ENCODE results near the gene SMARCA2.

The SMARCA2 gene

DNA sequence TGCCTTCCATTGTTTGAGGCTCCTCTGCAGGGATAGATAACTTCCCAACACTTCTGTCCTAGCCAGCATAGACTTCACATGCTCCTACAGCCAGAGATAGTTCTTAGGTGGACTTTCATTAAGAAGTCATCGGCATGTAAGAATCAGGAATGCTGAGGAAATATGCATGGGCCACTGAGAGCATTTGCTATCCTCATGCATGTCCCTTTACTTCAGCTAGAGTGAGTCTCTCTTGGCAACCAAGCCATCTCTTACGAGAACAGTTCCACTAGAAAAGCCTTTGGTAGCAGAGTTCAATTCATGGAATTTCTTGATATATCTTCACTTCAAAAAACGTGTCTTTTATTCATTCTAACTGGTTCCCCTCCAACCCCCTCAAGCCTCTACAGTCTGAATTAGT lies 202.4 kb downstream of the SMARCA2 start:
- no peaks in the 10 kb centered on the region for H3K9me3 Mint-ChIP-seq
- no peak overlapping the region for H3K4me3 Mint-ChIP-seq
- no peaks in the 10 kb centered on the region for H3K4me1 Mint-ChIP-seq (ENCODE audit: low read depth)
- no peaks in the 10 kb centered on the region for H3K36me3 Mint-ChIP-seq (ENCODE audit: low read depth)
- H3K27ac Mint-ChIP-seq, result no peak overlapping the region
- no peaks in the 10 kb centered on the region for H3K27me3 Mint-ChIP-seq (ENCODE audit: low read depth)

DNA sequence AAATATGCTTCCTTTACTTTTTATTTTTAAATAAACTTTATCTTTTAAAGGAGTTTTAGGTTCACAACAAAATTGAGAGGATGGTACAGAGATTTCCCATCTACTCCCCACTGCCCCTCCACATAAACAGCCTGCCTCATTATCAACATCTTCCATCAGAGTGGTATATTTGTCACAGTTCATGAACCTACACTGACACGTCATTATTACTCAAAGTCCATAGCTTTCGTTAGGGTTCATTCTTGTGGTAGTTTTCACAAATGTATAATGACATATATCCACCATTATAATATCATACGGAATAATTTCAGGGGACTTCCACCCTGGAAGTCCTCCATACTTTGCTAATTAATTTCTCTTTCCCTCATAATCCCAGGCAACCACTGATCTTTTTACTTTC lies 204.9 kb downstream of the SMARCA2 start:
- Mint-ChIP-seq H3K4me3 (no peak overlapping the region), H3K27me3 (ENCODE audit: low read depth) (no peaks in the 10 kb centered on the region), H3K4me1 (ENCODE audit: low read depth) (no peaks in the 10 kb centered on the region), H3K9me3 (no peaks in the 10 kb centered on the region), H3K36me3 (ENCODE audit: low read depth) (no peaks in the 10 kb centered on the region), H3K27ac (no peak overlapping the region)

GRCh38 chr9:2227144-2227867 lies 212.2 kb downstream of the SMARCA2 start:
- Mint-ChIP-seq H3K4me3 (no peak overlapping the region), H3K4me1 (ENCODE audit: low read depth) (peaks cover 2% of the 10 kb centered on the region), H3K27me3 (ENCODE audit: low read depth) (no peaks in the 10 kb centered on the region), H3K9me3 (no peaks in the 10 kb centered on the region), H3K27ac (no peak overlapping the region), H3K36me3 (ENCODE audit: low read depth) (no peaks in the 10 kb centered on the region)

- Mint-ChIP-seq H3K27me3 (ENCODE audit: low read depth) (no peaks in the 10 kb centered on the region), H3K9me3 (no peaks in the 10 kb centered on the region), H3K27ac (no peak overlapping the region), H3K4me1 (ENCODE audit: low read depth) (peaks cover 2% of the 10 kb centered on the region), H3K4me3 (no peak overlapping the region), H3K36me3 (ENCODE audit: low read depth) (no peaks in the 10 kb centered on the region)
These were observed 213.0 kb downstream of the SMARCA2 start for GRCh38 chr9:2228132-2228531.

DNA sequence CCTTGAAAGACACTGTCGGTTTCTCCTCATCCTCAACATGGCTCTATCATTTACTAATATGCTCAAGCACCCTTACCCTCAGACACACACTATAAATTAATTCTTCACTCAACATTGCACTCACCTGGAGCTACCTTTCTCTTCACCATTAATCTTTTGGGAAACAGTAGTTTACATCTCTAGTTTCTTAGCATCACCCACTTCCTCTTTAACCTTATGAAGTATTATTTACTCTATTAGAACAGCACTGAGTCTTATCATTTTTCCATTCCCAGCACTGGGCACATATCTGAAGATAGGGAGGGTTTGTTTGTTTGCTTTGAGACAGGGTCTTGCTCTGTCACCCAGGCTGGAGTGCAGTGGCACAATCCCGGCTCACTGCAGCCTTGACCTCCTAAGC lies 213.5 kb downstream of the SMARCA2 start:
- H3K36me3 Mint-ChIP-seq (ENCODE audit: low read depth), result no peaks in the 10 kb centered on the region
- H3K27ac Mint-ChIP-seq, result no peak overlapping the region
- H3K27me3 Mint-ChIP-seq (ENCODE audit: low read depth), result peaks cover 3% of the 10 kb centered on the region
- no peak overlapping the region for H3K4me3 Mint-ChIP-seq
- H3K4me1 Mint-ChIP-seq (ENCODE audit: low read depth), result peaks cover 2% of the 10 kb centered on the region
- no peaks in the 10 kb centered on the region for H3K9me3 Mint-ChIP-seq

DNA sequence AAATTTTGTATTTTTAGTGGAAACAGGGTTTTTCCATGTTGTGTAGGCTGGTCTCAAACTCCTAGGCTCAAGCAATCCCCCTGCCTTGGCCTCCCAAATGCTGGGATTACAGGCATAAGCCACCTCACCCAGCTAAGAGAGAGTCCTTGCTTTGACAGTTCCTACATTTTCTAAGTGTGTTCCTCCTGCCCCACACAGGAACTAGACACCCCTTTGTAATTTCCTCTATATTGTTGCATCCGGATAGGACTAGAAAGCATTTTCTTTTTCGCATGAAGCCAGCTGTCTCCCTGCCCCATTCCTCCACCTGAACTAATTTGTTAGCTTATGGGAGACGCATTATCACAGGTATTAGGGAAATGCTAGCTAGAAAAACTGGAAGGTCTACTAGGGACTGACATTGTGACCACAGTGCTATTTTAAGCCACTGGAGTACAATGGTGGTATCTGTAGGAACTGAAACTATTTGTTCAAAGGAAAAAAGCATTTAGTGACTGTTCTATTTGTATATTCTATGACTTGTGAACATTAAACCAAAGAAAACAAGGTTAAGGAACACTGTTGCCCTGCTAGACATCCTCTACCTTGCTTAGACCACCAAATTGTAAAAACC lies 214.1 kb downstream of the SMARCA2 start:
- H3K9me3 Mint-ChIP-seq, result no peaks in the 10 kb centered on the region
- H3K4me3 Mint-ChIP-seq, result no peak overlapping the region
- peaks cover 2% of the 10 kb centered on the region for H3K4me1 Mint-ChIP-seq (ENCODE audit: low read depth)
- peaks cover 4% of the 10 kb centered on the region for H3K27me3 Mint-ChIP-seq (ENCODE audit: low read depth)
- no peaks in the 10 kb centered on the region for H3K36me3 Mint-ChIP-seq (ENCODE audit: low read depth)
- no peak overlapping the region for H3K27ac Mint-ChIP-seq

DNA sequence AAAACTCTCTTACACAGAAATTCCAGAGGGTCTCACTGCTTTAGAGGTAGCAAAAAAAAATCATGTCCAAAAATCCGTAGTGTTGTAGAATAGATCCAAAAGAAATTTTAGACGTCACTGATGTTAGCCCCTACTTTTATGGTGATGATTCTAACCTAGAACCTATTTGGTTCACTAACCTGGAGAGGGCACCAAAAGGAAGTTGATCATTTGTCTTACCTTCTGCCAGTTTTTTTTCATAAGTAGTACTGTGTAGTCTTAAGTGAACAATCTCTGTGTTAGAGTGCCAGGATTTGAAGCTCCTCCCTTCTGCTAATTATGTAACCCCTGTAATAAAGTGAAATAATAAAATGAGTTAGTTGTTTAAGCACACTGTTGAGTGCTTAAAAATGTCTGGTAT lies 215.2 kb downstream of the SMARCA2 start:
- H3K36me3 Mint-ChIP-seq (ENCODE audit: low read depth), result no peaks in the 10 kb centered on the region
- H3K4me3 Mint-ChIP-seq, result no peak overlapping the region
- no peaks in the 10 kb centered on the region for H3K9me3 Mint-ChIP-seq
- H3K4me1 Mint-ChIP-seq (ENCODE audit: low read depth), result peaks cover 2% of the 10 kb centered on the region
- H3K27me3 Mint-ChIP-seq (ENCODE audit: low read depth), result peaks cover 4% of the 10 kb centered on the region
- H3K27ac Mint-ChIP-seq, result no peak overlapping the region

DNA sequence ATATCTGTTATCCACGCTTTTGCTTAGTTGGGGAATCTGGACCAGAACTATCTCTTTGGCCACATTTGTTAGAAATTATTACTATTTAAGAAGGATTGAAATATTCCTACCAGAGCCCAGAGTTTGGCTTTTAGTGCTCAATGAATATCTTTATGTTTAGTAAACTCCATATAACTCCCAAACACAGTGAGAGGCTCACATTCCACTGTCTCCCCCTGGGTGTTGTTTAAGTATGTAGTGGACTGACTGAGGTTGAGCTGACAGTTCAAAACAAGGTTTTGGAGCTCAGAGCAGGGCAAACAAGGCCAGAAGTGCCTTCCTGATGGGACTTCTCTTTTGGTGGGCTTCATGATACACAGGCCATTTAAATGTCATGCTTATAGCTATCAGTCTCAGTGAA lies 216.0 kb downstream of the SMARCA2 start:
- Mint-ChIP-seq H3K9me3 (no peaks in the 10 kb centered on the region), H3K27ac (no peak overlapping the region), H3K4me1 (ENCODE audit: low read depth) (peaks cover 2% of the 10 kb centered on the region), H3K36me3 (ENCODE audit: low read depth) (no peaks in the 10 kb centered on the region), H3K4me3 (no peak overlapping the region), H3K27me3 (ENCODE audit: low read depth) (peaks cover 4% of the 10 kb centered on the region)

DNA sequence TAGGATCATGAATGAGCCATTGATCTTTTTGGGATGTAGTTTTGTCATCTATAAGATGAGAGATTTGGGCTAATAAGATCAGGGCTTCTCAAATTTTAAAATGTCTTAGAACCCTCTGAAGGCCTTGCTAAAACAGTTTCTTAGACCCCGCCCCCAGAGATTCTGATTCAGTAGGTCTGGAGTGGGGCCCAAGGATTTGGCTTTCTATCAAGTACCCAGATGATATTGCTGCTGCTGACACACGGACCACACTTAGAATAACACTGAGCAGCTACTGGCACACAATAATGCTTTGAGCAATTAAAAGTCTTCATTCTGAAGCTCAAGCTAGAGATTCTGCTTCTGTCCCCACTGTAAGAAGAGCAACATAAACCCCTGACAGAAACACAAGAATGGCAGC lies 216.7 kb downstream of the SMARCA2 start:
- Mint-ChIP-seq H3K4me3 (no peak overlapping the region), H3K4me1 (ENCODE audit: low read depth) (peaks cover 2% of the 10 kb centered on the region), H3K27ac (no peak overlapping the region), H3K36me3 (ENCODE audit: low read depth) (no peaks in the 10 kb centered on the region), H3K9me3 (no peaks in the 10 kb centered on the region), H3K27me3 (ENCODE audit: low read depth) (peaks cover 4% of the 10 kb centered on the region)

- peaks cover 5% of the 10 kb centered on the region for H3K27me3 Mint-ChIP-seq (ENCODE audit: low read depth)
- H3K4me3 Mint-ChIP-seq, result no peak overlapping the region
- no peaks in the 10 kb centered on the region for H3K36me3 Mint-ChIP-seq (ENCODE audit: low read depth)
- no peak overlapping the region for H3K27ac Mint-ChIP-seq
- H3K4me1 Mint-ChIP-seq (ENCODE audit: low read depth), result peaks cover 2% of the 10 kb centered on the region
- H3K9me3 Mint-ChIP-seq, result no peaks in the 10 kb centered on the region
These were observed 218.1 kb downstream of the SMARCA2 start for GRCh38 chr9:2233274-2233673.

DNA sequence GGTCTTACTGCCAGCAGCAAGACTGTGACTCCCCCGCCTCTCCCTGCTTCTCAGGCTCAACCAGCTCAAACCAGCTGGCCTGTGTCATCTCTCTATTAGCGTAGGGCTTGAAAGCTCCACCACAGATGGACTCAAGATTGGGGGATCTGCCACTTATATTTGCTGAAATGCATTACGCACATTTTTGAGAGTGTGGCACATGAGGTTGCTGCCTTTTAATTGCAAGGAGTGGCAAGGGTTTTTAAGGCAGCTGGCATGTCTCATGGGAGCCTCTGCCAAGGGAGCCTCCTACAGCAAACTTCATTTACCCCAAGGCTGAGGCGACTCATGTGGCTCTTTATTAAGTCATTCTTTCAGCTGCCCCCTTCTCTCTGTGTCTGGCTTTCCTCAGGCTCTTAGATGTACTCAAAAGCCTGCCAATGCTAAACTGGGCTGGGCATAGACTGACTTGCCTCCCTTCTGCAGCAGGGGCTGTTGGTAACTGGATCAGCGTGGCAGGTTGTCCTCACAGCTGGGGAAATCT lies 219.3 kb downstream of the SMARCA2 start:
- Mint-ChIP-seq H3K9me3 (no peaks in the 10 kb centered on the region), H3K4me1 (ENCODE audit: low read depth) (no peaks in the 10 kb centered on the region), H3K27me3 (ENCODE audit: low read depth) (peaks cover 12% of the 10 kb centered on the region), H3K36me3 (ENCODE audit: low read depth) (no peaks in the 10 kb centered on the region), H3K27ac (no peak overlapping the region), H3K4me3 (no peak overlapping the region)

DNA sequence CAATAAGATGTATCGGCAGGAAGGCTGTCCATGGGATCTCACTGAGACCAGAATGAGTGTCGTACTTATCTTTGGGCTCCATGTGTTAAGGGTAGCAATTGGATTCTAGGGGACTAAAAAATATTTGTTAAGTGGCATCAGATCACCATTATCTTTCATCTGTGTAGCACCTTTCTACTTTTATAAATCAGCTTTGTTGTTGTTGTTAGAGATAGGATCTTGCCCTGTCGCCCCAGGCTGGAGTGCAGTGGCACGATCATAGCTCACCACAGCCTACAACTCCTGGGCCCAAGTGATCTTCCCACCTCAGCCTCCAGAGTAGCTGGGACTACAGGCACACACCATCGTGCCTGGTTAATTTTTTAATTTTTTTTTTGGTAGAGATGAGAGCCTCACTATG lies 220.5 kb downstream of the SMARCA2 start:
- no peak overlapping the region for H3K4me3 Mint-ChIP-seq
- H3K4me1 Mint-ChIP-seq (ENCODE audit: low read depth), result no peaks in the 10 kb centered on the region
- peaks cover 12% of the 10 kb centered on the region for H3K27me3 Mint-ChIP-seq (ENCODE audit: low read depth)
- no peaks in the 10 kb centered on the region for H3K36me3 Mint-ChIP-seq (ENCODE audit: low read depth)
- no peak overlapping the region for H3K27ac Mint-ChIP-seq
- no peaks in the 10 kb centered on the region for H3K9me3 Mint-ChIP-seq

- Mint-ChIP-seq H3K27me3 (ENCODE audit: low read depth) (peaks cover 12% of the 10 kb centered on the region), H3K4me1 (ENCODE audit: low read depth) (peaks cover 6% of the 10 kb centered on the region), H3K4me3 (no peak overlapping the region), H3K9me3 (no peaks in the 10 kb centered on the region), H3K36me3 (ENCODE audit: low read depth) (no peaks in the 10 kb centered on the region), H3K27ac (no peak overlapping the region)
These were observed 221.7 kb downstream of the SMARCA2 start for GRCh38 chr9:2236850-2237249.

DNA sequence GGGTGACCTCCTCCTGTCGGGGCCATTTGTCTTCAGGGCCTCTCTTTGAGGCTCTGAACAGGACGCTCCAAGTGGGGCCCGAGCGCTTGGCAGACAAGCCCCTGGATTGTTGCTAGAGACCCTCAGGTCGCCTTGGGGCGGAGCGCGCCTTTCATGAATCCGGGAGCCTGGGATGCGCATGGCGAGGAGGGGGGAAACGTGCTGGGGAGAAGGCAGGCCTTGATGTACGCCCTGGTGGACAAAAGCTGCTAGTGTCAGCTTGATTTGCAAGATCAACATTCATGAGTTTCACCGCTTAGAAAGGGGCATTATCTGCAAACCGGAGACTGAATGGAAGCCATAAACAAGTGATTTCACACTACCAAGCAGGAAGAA lies 226.3 kb downstream of the SMARCA2 start:
- Mint-ChIP-seq H3K4me3 (peak overlapping the region; percentile 81), H3K4me1 (ENCODE audit: low read depth) (peaks cover 15% of the 10 kb centered on the region), H3K27ac (no peak overlapping the region), H3K27me3 (ENCODE audit: low read depth) (peaks cover 21% of the 10 kb centered on the region), H3K9me3 (peaks cover 4% of the 10 kb centered on the region), H3K36me3 (ENCODE audit: low read depth) (no peaks in the 10 kb centered on the region)

Data from T-helper 1 cell treated with Interleukin-12 subunit alpha and Interleukin-12 subunit beta and Interleukin-4 antibody, amounts not matched to agents 30 μg/mL and 1 μg/mL, for 36 hours (primary cell).